ENCODE data around the gene FARS2. TPM values are rescaled to one million over a fixed set of nuclear protein-coding genes. Genes with fewer than 3 reads are reported as not detected.

FARS2 gene
- polyA plus RNA-seq, 1 donor (not counting 4 experiments of a cell fraction or from before 2014, with no cell fraction given): 21.3 TPM

- Histone ChIP-seq H2AFZ (ENCODE audit: control insufficient read depth, low read length) (no peak overlapping the region), H3K9me3 (ENCODE audit: control insufficient read depth, low read depth, low read length) (no peaks in the 10 kb centered on the region), H3K27ac (ENCODE audit: control insufficient read depth, insufficient read depth, low read length) (no peak overlapping the region), H3K79me2 (ENCODE audit: control insufficient read depth, insufficient read depth, low read length) (no peaks in the 10 kb centered on the region), H3K9ac (ENCODE audit: control insufficient read depth, extremely low read depth, insufficient read depth, low read length) (no peak overlapping the region), H3K27me3 (ENCODE audit: control insufficient read depth, extremely low read depth, insufficient read depth, low read length) (no peaks in the 10 kb centered on the region), H3K4me3 (ENCODE audit: control insufficient read depth in 2 of 3, extremely low read depth in 1 of 3, insufficient read depth in 2 of 3, low read depth in 1 of 3, low read length in 3 of 3) (no peak overlapping the region), H3K36me3 (ENCODE audit: control insufficient read depth in 2 of 2, extremely low read depth in 1 of 2, insufficient read depth in 2 of 2, low read length in 2 of 2) (peaks cover 0 to 2% of the 10 kb centered on the region in 2 experiments), H3K4me1 (ENCODE audit: control insufficient read depth, extremely low read depth, insufficient read depth, low read length) (peaks cover 4% of the 10 kb centered on the region), H4K20me1 (ENCODE audit: control insufficient read depth, extremely low read depth, insufficient read depth, low read length) (no peaks in the 10 kb centered on the region), H3K9me1 (ENCODE audit: control insufficient read depth, extremely low read depth, insufficient read depth, low read length) (no peaks in the 10 kb centered on the region), H3K4me2 (ENCODE audit: control insufficient read depth, extremely low read depth, insufficient read depth, low read depth, low read length) (no peak overlapping the region)
- dilution Hi-C loops (cut with MboI; ENCODE audit: extremely low pct_ligation_motif_present, low sequenced_read_pairs): no loop called here
- FAIRE-seq: no peak
- no peak for DNase-seq (ENCODE audit: low read depth, low spot score)
- TF ChIP-seq EZH2 (IDR thresholded peaks at IDR 0.05; ENCODE audit: low read length) (no peak), CTCF (optimal IDR thresholded peaks at IDR 0.05 in 1 of 3, IDR thresholded peaks at IDR 0.05 in 1 of 3, conservative IDR thresholded peaks at IDR 0.05 in 1 of 3; ENCODE audit: extremely low read depth in 1 of 3, insufficient read depth in 2 of 3, low read length in 3 of 3) (no peak)
Measured at GRCh38 chr6:5223309-5223708, 38.0 kb upstream of the FARS2 start.

GRCh38 chr6:5229356-5229755 is 32.0 kb upstream of the FARS2 start:
- TF ChIP-seq CTCF (optimal IDR thresholded peaks at IDR 0.05 in 1 of 3, IDR thresholded peaks at IDR 0.05 in 1 of 3, conservative IDR thresholded peaks at IDR 0.05 in 1 of 3; ENCODE audit: extremely low read depth in 1 of 3, insufficient read depth in 2 of 3, low read length in 3 of 3): no peak
- TF ChIP-seq EZH2 (IDR thresholded peaks at IDR 0.05; ENCODE audit: low read length): no peak
- no peak overlapping the region for H3K4me2 ChIP-seq (ENCODE audit: control insufficient read depth, extremely low read depth, insufficient read depth, low read depth, low read length)
- no peak overlapping the region for H3K27ac ChIP-seq (ENCODE audit: control insufficient read depth, insufficient read depth, low read length)
- H3K9me3 ChIP-seq (ENCODE audit: control insufficient read depth, low read depth, low read length): no peaks in the 10 kb centered on the region
- DNase-seq (ENCODE audit: low read depth, low spot score) (no peak), FAIRE-seq (no peak)
- no peak overlapping the region for H2AFZ ChIP-seq (ENCODE audit: control insufficient read depth, low read length)
- no peak overlapping the region for H3K9ac ChIP-seq (ENCODE audit: control insufficient read depth, extremely low read depth, insufficient read depth, low read length)
- H3K79me2 ChIP-seq (ENCODE audit: control insufficient read depth, insufficient read depth, low read length): no peaks in the 10 kb centered on the region
- H3K36me3 ChIP-seq (ENCODE audit: control insufficient read depth in 2 of 2, extremely low read depth in 1 of 2, insufficient read depth in 2 of 2, low read length in 2 of 2): no peaks in the 10 kb centered on the region
- peaks cover 3% of the 10 kb centered on the region for H3K4me1 ChIP-seq (ENCODE audit: control insufficient read depth, extremely low read depth, insufficient read depth, low read length)
- H4K20me1 ChIP-seq (ENCODE audit: control insufficient read depth, extremely low read depth, insufficient read depth, low read length): no peaks in the 10 kb centered on the region
- dilution Hi-C loops (cut with MboI; ENCODE audit: extremely low pct_ligation_motif_present, low sequenced_read_pairs): no loop called here
- no peaks in the 10 kb centered on the region for H3K9me1 ChIP-seq (ENCODE audit: control insufficient read depth, extremely low read depth, insufficient read depth, low read length)
- H3K4me3 ChIP-seq (ENCODE audit: control insufficient read depth in 2 of 3, extremely low read depth in 1 of 3, insufficient read depth in 2 of 3, low read depth in 1 of 3, low read length in 3 of 3): no peak overlapping the region
- H3K27me3 ChIP-seq (ENCODE audit: control insufficient read depth, extremely low read depth, insufficient read depth, low read length): no peaks in the 10 kb centered on the region
